ENCODE measurements around the gene TSHZ2.

TSHZ2 gene

DNA sequence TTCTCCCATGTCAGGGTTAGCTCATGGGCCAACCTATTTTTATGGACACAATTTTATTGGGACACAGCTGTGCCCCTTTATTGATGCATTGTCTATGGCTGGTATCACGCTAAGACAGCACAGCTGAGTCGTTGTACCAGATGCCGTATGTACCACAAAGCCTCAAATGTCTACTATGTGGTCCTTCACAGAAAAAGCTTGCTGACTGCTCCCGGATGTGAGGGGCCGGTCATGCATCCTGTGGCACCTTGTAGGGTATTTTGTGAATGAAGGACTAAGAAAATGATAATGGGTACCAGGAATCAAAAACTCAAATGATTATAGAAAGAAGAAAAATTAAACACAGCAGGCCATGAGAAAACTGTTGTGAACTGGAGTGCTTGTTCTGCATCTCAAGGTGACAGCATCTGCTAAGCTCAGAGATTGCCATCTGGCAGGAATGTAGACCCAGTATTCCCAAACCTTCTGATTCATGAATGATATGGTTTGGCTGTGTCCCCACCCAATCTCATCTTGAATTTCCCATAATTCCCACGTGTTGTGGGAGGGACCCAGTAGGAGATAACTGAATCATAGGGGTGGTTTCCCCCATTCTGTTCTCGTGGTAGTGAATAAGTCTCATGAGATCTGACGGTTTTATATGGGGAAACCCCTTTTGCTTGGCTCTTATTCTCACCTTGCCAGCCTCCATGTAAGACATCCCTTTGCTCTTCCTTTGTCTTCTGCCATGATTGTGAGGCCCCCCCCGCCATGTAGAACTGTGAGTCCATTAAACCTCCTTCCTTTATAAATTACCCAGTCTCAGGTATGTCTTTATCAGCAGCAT lies 248.5 kb downstream of the TSHZ2 start:
- no peak overlapping the region for H3K27ac ChIP-seq (ENCODE audit: low read depth in 2 of 2, low read length in 2 of 2)
- H3K4me3 ChIP-seq (ENCODE audit: low read length in 2 of 2) = no peak overlapping the region
- H3K9ac ChIP-seq (ENCODE audit: low read depth in 1 of 2, low read length in 2 of 2) = no peak overlapping the region
- H3K36me3 ChIP-seq (ENCODE audit: control insufficient read depth in 2 of 2, insufficient read depth in 2 of 2, low read length in 2 of 2) = no peaks in the 10 kb centered on the region
- no peaks in the 10 kb centered on the region for H3K9me3 ChIP-seq (ENCODE audit: control insufficient read depth in 2 of 2, low read length in 2 of 2)
- H3K4me1 ChIP-seq (ENCODE audit: control insufficient read depth in 2 of 2, insufficient read depth in 2 of 2, low read length in 2 of 2) = no peaks in the 10 kb centered on the region
- H3K27me3 ChIP-seq (ENCODE audit: control insufficient read depth in 2 of 2, insufficient read depth in 2 of 2, low read length in 2 of 2) = peaks cover 0 to 7% of the 10 kb centered on the region in 2 donors

DNA sequence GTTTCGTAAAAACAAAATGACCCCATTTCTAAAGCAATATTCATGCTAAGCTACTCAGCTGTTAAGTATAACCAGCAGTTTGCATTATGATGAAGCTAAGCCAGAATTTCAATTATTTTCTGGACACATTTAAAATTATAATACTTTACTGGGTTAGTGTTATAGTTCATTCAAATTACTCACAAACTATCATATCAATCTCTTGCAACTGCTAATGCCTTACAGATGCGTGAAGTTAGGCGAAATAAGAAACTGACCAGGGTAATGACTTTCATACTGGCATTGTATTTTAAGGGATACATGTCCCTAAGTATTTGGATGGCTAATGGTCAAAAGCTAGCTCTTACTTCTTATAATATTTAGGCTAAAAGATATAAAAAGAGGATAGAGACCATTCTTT lies 249.6 kb downstream of the TSHZ2 start:
- no peaks in the 10 kb centered on the region for H3K4me1 ChIP-seq (ENCODE audit: control insufficient read depth in 2 of 2, insufficient read depth in 2 of 2, low read length in 2 of 2)
- H3K27ac ChIP-seq (ENCODE audit: low read depth in 2 of 2, low read length in 2 of 2) = no peak overlapping the region
- no peak overlapping the region for H3K9ac ChIP-seq (ENCODE audit: low read depth in 1 of 2, low read length in 2 of 2)
- no peaks in the 10 kb centered on the region for H3K27me3 ChIP-seq (ENCODE audit: control insufficient read depth in 2 of 2, insufficient read depth in 2 of 2, low read length in 2 of 2)
- no peaks in the 10 kb centered on the region for H3K9me3 ChIP-seq (ENCODE audit: control insufficient read depth in 2 of 2, low read length in 2 of 2)
- no peak overlapping the region for H3K4me3 ChIP-seq (ENCODE audit: low read length in 2 of 2)
- no peaks in the 10 kb centered on the region for H3K36me3 ChIP-seq (ENCODE audit: control insufficient read depth in 2 of 2, insufficient read depth in 2 of 2, low read length in 2 of 2)

DNA sequence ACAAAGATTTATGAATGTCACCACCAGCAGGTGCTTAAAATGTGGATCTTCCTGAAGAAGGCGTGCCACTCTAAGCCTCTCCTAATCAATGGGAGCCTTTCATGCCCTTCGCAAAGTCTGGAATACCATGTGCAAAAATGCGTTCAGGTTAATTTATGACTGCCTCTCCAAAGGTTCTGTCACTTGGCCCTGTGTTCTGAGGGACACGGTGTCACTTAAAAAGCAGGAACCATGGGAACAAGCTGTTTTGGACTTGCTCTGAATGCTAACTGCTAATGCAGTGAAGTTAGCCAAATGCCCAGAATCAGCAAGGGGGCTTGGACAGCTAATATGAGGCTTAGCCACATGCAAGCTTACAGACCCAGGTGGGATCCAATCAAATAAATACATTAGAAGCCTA lies 250.3 kb downstream of the TSHZ2 start:
- H3K9ac ChIP-seq (ENCODE audit: low read depth in 1 of 2, low read length in 2 of 2) = no peak overlapping the region
- H3K27ac ChIP-seq (ENCODE audit: low read depth in 2 of 2, low read length in 2 of 2) = no peak overlapping the region
- no peaks in the 10 kb centered on the region for H3K36me3 ChIP-seq (ENCODE audit: control insufficient read depth in 2 of 2, insufficient read depth in 2 of 2, low read length in 2 of 2)
- H3K27me3 ChIP-seq (ENCODE audit: control insufficient read depth in 2 of 2, insufficient read depth in 2 of 2, low read length in 2 of 2) = no peaks in the 10 kb centered on the region
- no peaks in the 10 kb centered on the region for H3K4me1 ChIP-seq (ENCODE audit: control insufficient read depth in 2 of 2, insufficient read depth in 2 of 2, low read length in 2 of 2)
- H3K9me3 ChIP-seq (ENCODE audit: control insufficient read depth in 2 of 2, low read length in 2 of 2) = no peaks in the 10 kb centered on the region
- H3K4me3 ChIP-seq (ENCODE audit: low read length in 2 of 2) = no peak overlapping the region

DNA sequence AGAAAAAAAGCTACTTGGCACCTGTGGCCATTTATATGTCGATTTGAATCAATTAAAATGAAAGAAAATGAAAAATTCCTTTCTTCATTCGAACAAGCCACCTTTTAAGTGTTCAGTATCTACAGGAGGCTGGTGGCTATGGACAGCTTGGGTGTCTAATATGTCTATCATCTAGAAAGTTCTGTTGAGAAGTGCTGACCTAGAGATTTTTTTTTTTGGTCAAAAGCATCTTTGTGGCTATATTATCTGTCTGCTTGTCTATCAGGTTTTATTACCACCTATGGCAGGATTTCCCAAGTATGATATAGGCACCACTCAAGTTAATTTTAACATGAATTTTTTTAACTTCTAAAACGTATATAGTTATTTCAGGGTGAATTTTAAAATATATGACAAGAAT lies 250.8 kb downstream of the TSHZ2 start:
- H3K27ac ChIP-seq (ENCODE audit: low read depth in 2 of 2, low read length in 2 of 2) = no peak overlapping the region
- H3K36me3 ChIP-seq (ENCODE audit: control insufficient read depth in 2 of 2, insufficient read depth in 2 of 2, low read length in 2 of 2) = no peaks in the 10 kb centered on the region
- no peak overlapping the region for H3K9ac ChIP-seq (ENCODE audit: low read depth in 1 of 2, low read length in 2 of 2)
- H3K4me3 ChIP-seq (ENCODE audit: low read length in 2 of 2) = no peak overlapping the region
- no peaks in the 10 kb centered on the region for H3K27me3 ChIP-seq (ENCODE audit: control insufficient read depth in 2 of 2, insufficient read depth in 2 of 2, low read length in 2 of 2)
- H3K9me3 ChIP-seq (ENCODE audit: control insufficient read depth in 2 of 2, low read length in 2 of 2) = no peaks in the 10 kb centered on the region
- no peaks in the 10 kb centered on the region for H3K4me1 ChIP-seq (ENCODE audit: control insufficient read depth in 2 of 2, insufficient read depth in 2 of 2, low read length in 2 of 2)

DNA sequence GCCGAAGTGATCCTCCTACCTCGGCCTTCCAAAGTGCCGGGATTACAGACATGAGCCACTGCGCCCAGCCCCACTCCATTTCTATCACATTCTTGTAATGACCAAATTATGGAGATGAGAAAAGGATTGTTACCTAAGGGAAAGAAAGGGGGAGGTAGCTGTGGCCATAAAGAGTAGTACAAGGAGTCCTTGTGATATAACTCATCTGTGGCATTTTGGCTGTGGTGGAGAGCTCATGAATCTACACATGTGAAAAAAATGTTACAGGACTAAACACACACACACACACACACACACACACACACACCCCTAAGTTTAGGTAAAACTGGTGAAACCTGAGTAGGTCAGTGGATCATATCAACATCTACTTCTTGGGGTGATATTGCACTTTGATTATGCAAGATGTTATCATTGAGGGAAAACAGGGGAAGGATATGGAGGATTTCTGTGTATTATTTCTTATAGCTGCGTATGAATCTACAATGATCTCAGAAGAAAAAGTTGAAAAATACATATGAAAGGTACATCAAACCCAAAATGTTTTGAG lies 251.5 kb downstream of the TSHZ2 start:
- Histone ChIP-seq H3K4me1 (ENCODE audit: control insufficient read depth in 2 of 2, insufficient read depth in 2 of 2, low read length in 2 of 2) (no peaks in the 10 kb centered on the region), H3K36me3 (ENCODE audit: control insufficient read depth in 2 of 2, insufficient read depth in 2 of 2, low read length in 2 of 2) (no peaks in the 10 kb centered on the region), H3K9ac (ENCODE audit: low read depth in 1 of 2, low read length in 2 of 2) (no peak overlapping the region), H3K27me3 (ENCODE audit: control insufficient read depth in 2 of 2, insufficient read depth in 2 of 2, low read length in 2 of 2) (no peaks in the 10 kb centered on the region), H3K27ac (ENCODE audit: low read depth in 2 of 2, low read length in 2 of 2) (no peak overlapping the region), H3K9me3 (ENCODE audit: control insufficient read depth in 2 of 2, low read length in 2 of 2) (no peaks in the 10 kb centered on the region), H3K4me3 (ENCODE audit: low read length in 2 of 2) (no peak overlapping the region)

DNA sequence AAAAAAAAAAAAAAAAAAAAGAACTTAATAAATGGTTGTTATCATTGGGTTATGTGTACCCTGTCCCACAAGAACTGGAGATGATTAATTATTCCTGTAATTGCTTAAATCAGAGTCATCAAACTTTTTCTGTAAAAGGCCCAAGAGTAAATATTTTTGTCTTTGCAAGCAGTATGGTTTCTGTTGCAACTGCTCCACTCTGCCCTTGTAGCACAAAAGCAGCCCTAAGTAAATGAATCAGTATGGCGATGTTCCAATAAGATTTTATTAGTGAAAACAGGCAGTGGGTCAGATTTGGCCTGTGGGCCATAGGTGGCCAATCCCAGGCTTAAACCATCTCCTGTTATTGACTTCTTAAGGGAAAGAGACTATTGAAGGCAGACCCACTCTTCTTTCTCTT lies 252.7 kb downstream of the TSHZ2 start:
- H3K36me3 ChIP-seq (ENCODE audit: control insufficient read depth in 2 of 2, insufficient read depth in 2 of 2, low read length in 2 of 2) = no peaks in the 10 kb centered on the region
- no peak overlapping the region for H3K27ac ChIP-seq (ENCODE audit: low read depth in 2 of 2, low read length in 2 of 2)
- no peaks in the 10 kb centered on the region for H3K9me3 ChIP-seq (ENCODE audit: control insufficient read depth in 2 of 2, low read length in 2 of 2)
- no peaks in the 10 kb centered on the region for H3K4me1 ChIP-seq (ENCODE audit: control insufficient read depth in 2 of 2, insufficient read depth in 2 of 2, low read length in 2 of 2)
- H3K4me3 ChIP-seq (ENCODE audit: low read length in 2 of 2) = no peak overlapping the region
- peaks cover 0 to 7% of the 10 kb centered on the region in 2 donors for H3K27me3 ChIP-seq (ENCODE audit: control insufficient read depth in 2 of 2, insufficient read depth in 2 of 2, low read length in 2 of 2)
- H3K9ac ChIP-seq (ENCODE audit: low read depth in 1 of 2, low read length in 2 of 2) = no peak overlapping the region

DNA sequence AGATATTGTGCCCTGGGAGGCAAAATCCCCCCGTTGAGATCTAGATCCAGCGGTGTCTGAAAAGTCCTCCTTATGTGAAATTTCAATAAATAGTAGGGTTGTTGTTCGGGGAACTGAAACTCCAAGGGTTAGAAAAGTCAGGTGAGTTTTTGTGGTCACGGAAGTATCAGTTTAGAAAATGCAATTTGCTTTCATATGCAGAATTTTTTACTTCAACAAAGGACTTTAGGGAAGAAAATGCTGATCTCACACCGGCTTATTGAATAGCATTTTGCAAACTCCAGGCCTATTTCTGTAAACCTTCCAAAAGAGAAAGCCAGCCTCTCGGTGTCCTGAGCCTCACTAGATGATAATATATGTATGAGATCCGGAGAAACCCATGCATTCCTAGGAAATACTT lies 254.7 kb downstream of the TSHZ2 start:
- no peak overlapping the region for H3K4me3 ChIP-seq (ENCODE audit: low read length in 2 of 2)
- no peak overlapping the region for H3K27ac ChIP-seq (ENCODE audit: low read depth in 2 of 2, low read length in 2 of 2)
- H3K4me1 ChIP-seq (ENCODE audit: control insufficient read depth in 2 of 2, insufficient read depth in 2 of 2, low read length in 2 of 2) = no peaks in the 10 kb centered on the region
- no peaks in the 10 kb centered on the region for H3K9me3 ChIP-seq (ENCODE audit: control insufficient read depth in 2 of 2, low read length in 2 of 2)
- H3K36me3 ChIP-seq (ENCODE audit: control insufficient read depth in 2 of 2, insufficient read depth in 2 of 2, low read length in 2 of 2) = no peaks in the 10 kb centered on the region
- H3K27me3 ChIP-seq (ENCODE audit: control insufficient read depth in 2 of 2, insufficient read depth in 2 of 2, low read length in 2 of 2) = peaks cover 0 to 7% of the 10 kb centered on the region in 2 donors
- H3K9ac ChIP-seq (ENCODE audit: low read depth in 1 of 2, low read length in 2 of 2) = no peak overlapping the region

DNA sequence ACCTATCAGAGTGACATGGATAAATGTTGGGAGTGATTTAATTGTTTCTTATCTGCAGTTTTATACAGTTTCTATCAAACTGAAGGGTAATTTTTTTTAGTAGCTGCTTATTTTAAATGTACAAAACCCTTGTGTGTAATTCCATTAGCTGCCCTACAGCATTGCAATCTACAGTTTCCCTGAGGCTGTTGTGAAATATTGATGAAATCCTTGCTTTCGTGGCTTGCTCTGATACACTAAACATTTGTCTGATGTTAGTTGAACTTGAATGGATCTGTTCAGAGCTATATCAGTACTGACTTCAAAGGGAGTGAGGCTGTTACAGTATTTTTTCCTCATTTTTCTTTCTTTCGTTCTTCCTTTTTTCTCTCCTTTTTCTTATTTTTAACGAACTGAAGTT lies 255.4 kb downstream of the TSHZ2 start:
- H3K4me3 ChIP-seq (ENCODE audit: low read length in 2 of 2) = no peak overlapping the region
- H3K27me3 ChIP-seq (ENCODE audit: control insufficient read depth in 2 of 2, insufficient read depth in 2 of 2, low read length in 2 of 2) = peaks cover 0 to 7% of the 10 kb centered on the region in 2 donors
- no peak overlapping the region for H3K9ac ChIP-seq (ENCODE audit: low read depth in 1 of 2, low read length in 2 of 2)
- H3K27ac ChIP-seq (ENCODE audit: low read depth in 2 of 2, low read length in 2 of 2) = no peak overlapping the region
- no peaks in the 10 kb centered on the region for H3K36me3 ChIP-seq (ENCODE audit: control insufficient read depth in 2 of 2, insufficient read depth in 2 of 2, low read length in 2 of 2)
- no peaks in the 10 kb centered on the region for H3K9me3 ChIP-seq (ENCODE audit: control insufficient read depth in 2 of 2, low read length in 2 of 2)
- no peaks in the 10 kb centered on the region for H3K4me1 ChIP-seq (ENCODE audit: control insufficient read depth in 2 of 2, insufficient read depth in 2 of 2, low read length in 2 of 2)

DNA sequence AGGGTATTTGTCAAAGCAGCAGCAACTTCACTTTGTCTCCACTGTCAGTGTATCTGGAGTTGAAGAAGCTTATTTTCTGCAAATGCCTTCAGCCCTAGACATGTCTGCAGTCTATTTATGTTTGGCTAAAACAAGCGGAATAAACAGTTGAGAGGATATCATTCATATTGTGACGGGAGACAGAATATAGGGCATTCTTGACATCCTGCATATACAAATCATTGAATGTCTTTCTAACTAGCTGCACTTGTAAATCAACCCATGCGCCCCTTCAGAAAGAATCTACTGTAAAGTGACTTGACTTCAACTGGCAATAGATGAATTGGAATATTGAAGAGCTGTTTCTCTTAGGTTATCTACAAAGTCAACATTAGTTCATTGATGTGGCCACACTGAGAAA lies 258.9 kb downstream of the TSHZ2 start:
- no peak overlapping the region for H3K4me3 ChIP-seq (ENCODE audit: low read length in 2 of 2)
- no peak overlapping the region for H3K9ac ChIP-seq (ENCODE audit: low read depth in 1 of 2, low read length in 2 of 2)
- peaks cover 0 to 7% of the 10 kb centered on the region in 2 donors for H3K27me3 ChIP-seq (ENCODE audit: control insufficient read depth in 2 of 2, insufficient read depth in 2 of 2, low read length in 2 of 2)
- no peaks in the 10 kb centered on the region for H3K36me3 ChIP-seq (ENCODE audit: control insufficient read depth in 2 of 2, insufficient read depth in 2 of 2, low read length in 2 of 2)
- H3K9me3 ChIP-seq (ENCODE audit: control insufficient read depth in 2 of 2, low read length in 2 of 2) = no peaks in the 10 kb centered on the region
- H3K27ac ChIP-seq (ENCODE audit: low read depth in 2 of 2, low read length in 2 of 2) = no peak overlapping the region
- H3K4me1 ChIP-seq (ENCODE audit: control insufficient read depth in 2 of 2, insufficient read depth in 2 of 2, low read length in 2 of 2) = no peaks in the 10 kb centered on the region

DNA sequence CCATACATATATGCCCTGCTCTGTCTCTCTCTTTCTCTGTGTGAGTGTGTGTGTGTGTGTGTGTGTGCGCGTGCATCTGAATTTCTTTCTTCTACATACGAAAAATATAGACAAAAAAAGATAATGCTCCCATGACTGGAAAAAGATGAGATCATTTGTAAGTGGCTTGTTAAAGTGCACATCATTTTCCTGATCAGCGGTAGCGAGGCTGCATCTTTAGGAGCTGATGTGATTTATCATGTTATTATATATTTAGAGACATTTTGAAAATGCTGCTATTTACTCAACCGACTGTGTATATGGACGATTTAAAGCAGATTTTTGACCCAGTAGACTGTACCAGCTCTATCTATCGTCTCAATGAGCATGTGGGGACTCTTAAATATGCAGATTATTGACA lies 265.3 kb downstream of the TSHZ2 start:
- Histone ChIP-seq H3K4me1 (ENCODE audit: control insufficient read depth in 2 of 2, insufficient read depth in 2 of 2, low read length in 2 of 2) (no peaks in the 10 kb centered on the region), H3K36me3 (ENCODE audit: control insufficient read depth in 2 of 2, insufficient read depth in 2 of 2, low read length in 2 of 2) (no peaks in the 10 kb centered on the region), H3K27me3 (ENCODE audit: control insufficient read depth in 2 of 2, insufficient read depth in 2 of 2, low read length in 2 of 2) (no peaks in the 10 kb centered on the region)

More for the DNA sequence above, 265.3 kb downstream of the TSHZ2 start:
- Histone ChIP-seq H3K27ac (ENCODE audit: low read depth in 2 of 2, low read length in 2 of 2) (no peak overlapping the region), H3K4me3 (ENCODE audit: low read length in 2 of 2) (no peak overlapping the region), H3K9me3 (ENCODE audit: control insufficient read depth in 2 of 2, low read length in 2 of 2) (no peaks in the 10 kb centered on the region), H3K9ac (ENCODE audit: low read depth in 1 of 2, low read length in 2 of 2) (no peak overlapping the region)

Measured in mucosa of rectum (tissue), 2 donors.